MM.1S (cell line): Measurements from ENCODE around the gene MYO5C.

Experiments used
- DNase-seq: peaks from one replicate; pipeline ENCODE4 v3.0.0-alpha.2; 2015
- H2AFZ ChIP-seq: fragments of 300-600 bp; sonication (generic); 2 replicates; pipeline ENCODE4 v1.6.0; 2016; ENCODE audit warnings: antibody characterized with exemption, low read length
- H3F3A ChIP-seq: fragments of 300-600 bp; sonication (generic); 2 replicates; pipeline ENCODE4 v1.6.1; 2016; ENCODE audit warnings: mild to moderate bottlenecking, antibody characterized with exemption, low read length, moderate library complexity, mixed read lengths; ENCODE audit not compliant: insufficient read depth
- H3K27ac ChIP-seq: fragments of 300-600 bp; sonication (generic); 2 replicates; pipeline ENCODE4 v1.5.1; 2016; ENCODE audit warnings: mild to moderate bottlenecking, low read length
- H3K27me3 ChIP-seq: fragments of 300-600 bp; sonication (generic); replicated peaks from 2 replicates; pipeline ENCODE4 v1.6.0; 2016; ENCODE audit warnings: low read length; ENCODE audit not compliant: insufficient read depth
- H3K36me3 ChIP-seq: fragments of 300-600 bp; sonication (generic); replicated peaks from 2 replicates; pipeline ENCODE4 v1.6.1; 2016; ENCODE audit warnings: mild to moderate bottlenecking, low read length, mixed read lengths; ENCODE audit not compliant: insufficient read depth
- H3K4me1 ChIP-seq: fragments of 300-600 bp; sonication (generic); 2 replicates; pipeline ENCODE4 v1.6.1; 2016; ENCODE audit warnings: low read length, mixed read lengths
- H3K4me2 ChIP-seq: fragments of 300-600 bp; sonication (generic); 2 replicates; pipeline ENCODE4 v1.6.0; 2016; ENCODE audit warnings: low read depth, low read length
- H3K4me3 ChIP-seq: fragments of 300-600 bp; sonication (generic); 2 replicates; pipeline ENCODE4 v1.5.1; 2016; ENCODE audit warnings: low read length, mixed read lengths
- H3K79me2 ChIP-seq: fragments of 300-600 bp; sonication (generic); 2 replicates; pipeline ENCODE4 v1.6.1; 2016; ENCODE audit warnings: mixed run types, low read length, mixed read lengths
- H3K9ac ChIP-seq: fragments of 300-600 bp; sonication (generic); 2 replicates; pipeline ENCODE4 v1.6.1; 2016; ENCODE audit warnings: low read length, mixed read lengths
- H3K9me2 ChIP-seq: fragments of 300-600 bp; sonication (generic); replicated peaks from 2 replicates; pipeline ENCODE4 v1.6.1; 2016; ENCODE audit warnings: mild to moderate bottlenecking, low read length, mixed read lengths; ENCODE audit not compliant: insufficient read depth
- H3K9me3 ChIP-seq: fragments of 300-600 bp; sonication (generic); replicated peaks from 2 replicates; pipeline ENCODE4 v1.6.1; 2016; ENCODE audit warnings: mild to moderate bottlenecking, low read length, mixed read lengths; ENCODE audit not compliant: insufficient read depth
- H4K20me1 ChIP-seq: fragments of 300-600 bp; sonication (generic); 2 replicates; pipeline ENCODE4 v1.6.1; 2016; ENCODE audit warnings: mild to moderate bottlenecking, low read length, moderate library complexity, mixed read lengths; ENCODE audit not compliant: insufficient read depth
- CTCF ChIP-seq: fragments of 300-600 bp; sonication (generic); IDR thresholded peaks from 2 replicates; pipeline ENCODE4 v1.5.1; 2016; ENCODE audit warnings: antibody characterized with exemption, low read length, mixed read lengths
- EZH2 ChIP-seq: fragments of 300-600 bp; sonication (generic); optimal IDR thresholded peaks from 2 replicates; pipeline ENCODE3; 2017; ENCODE audit warnings: low read depth, mild to moderate bottlenecking, antibody characterized with exemption, low read length, mixed read lengths
- EZH2phosphoT487 ChIP-seq: fragments of 300-600 bp; sonication (generic); IDR thresholded peaks from 2 replicates; pipeline ENCODE4 v1.6.1; 2018; ENCODE audit warnings: antibody characterized with exemption, low read length

MYO5C gene

GRCh38 chr15:52218816-52219215, 76.8 kb downstream of the MYO5C start:
- no peaks in the 10 kb centered on the region for H4K20me1 ChIP-seq
- H3K79me2 ChIP-seq: no peaks in the 10 kb centered on the region
- DNase-seq: no peak
- H3K9ac ChIP-seq: no peak overlapping the region
- H3K4me2 ChIP-seq: no peak overlapping the region
- no peak overlapping the region for H3K4me3 ChIP-seq
- TF ChIP-seq CTCF (no peak), EZH2phosphoT487 (no peak), EZH2 (no peak)
- peaks cover 16% of the 10 kb centered on the region for H3K4me1 ChIP-seq
- H3K9me2 ChIP-seq: no peaks in the 10 kb centered on the region
- H3F3A ChIP-seq: peaks cover 12% of the 10 kb centered on the region
- no peak overlapping the region for H2AFZ ChIP-seq
- H3K27me3 ChIP-seq: no peaks in the 10 kb centered on the region
- H3K9me3 ChIP-seq: no peaks in the 10 kb centered on the region
- no peak overlapping the region for H3K27ac ChIP-seq
- H3K36me3 ChIP-seq: no peaks in the 10 kb centered on the region

- Histone ChIP-seq H3K9ac (no peak overlapping the region), H2AFZ (no peak overlapping the region), H4K20me1 (no peaks in the 10 kb centered on the region), H3K27me3 (no peaks in the 10 kb centered on the region), H3K4me3 (no peak overlapping the region), H3K9me3 (no peaks in the 10 kb centered on the region), H3K4me1 (peaks cover 16% of the 10 kb centered on the region), H3K79me2 (no peaks in the 10 kb centered on the region), H3K27ac (no peak overlapping the region), H3K36me3 (no peaks in the 10 kb centered on the region), H3F3A (peaks cover 12% of the 10 kb centered on the region), H3K9me2 (no peaks in the 10 kb centered on the region), H3K4me2 (no peak overlapping the region)
- DNase-seq: no peak
- TF ChIP-seq EZH2 (no peak), CTCF (no peak), EZH2phosphoT487 (no peak)
These were observed 77.2 kb downstream of the MYO5C start for GRCh38 chr15:52218371-52218770.

GRCh38 chr15:52217186-52217585, 78.4 kb downstream of the MYO5C start:
- no peak for DNase-seq
- peaks cover 14% of the 10 kb centered on the region for H3K4me1 ChIP-seq
- no peaks in the 10 kb centered on the region for H3K36me3 ChIP-seq

More at GRCh38 chr15:52217186-52217585, 78.4 kb downstream of the MYO5C start:
- H3K27me3 ChIP-seq: no peaks in the 10 kb centered on the region
- no peak overlapping the region for H2AFZ ChIP-seq
- TF ChIP-seq CTCF (peak; percentile 30), EZH2phosphoT487 (no peak), EZH2 (no peak)
- H3K9me3 ChIP-seq: no peaks in the 10 kb centered on the region
- no peak overlapping the region for H3K27ac ChIP-seq
- peaks cover 12% of the 10 kb centered on the region for H3F3A ChIP-seq
- H3K79me2 ChIP-seq: no peaks in the 10 kb centered on the region
- no peaks in the 10 kb centered on the region for H4K20me1 ChIP-seq
- no peak overlapping the region for H3K4me2 ChIP-seq
- H3K9me2 ChIP-seq: no peaks in the 10 kb centered on the region
- no peak overlapping the region for H3K9ac ChIP-seq
- H3K4me3 ChIP-seq: no peak overlapping the region
